PFSK-1 (cell line): ENCODE results near the gene CCER1.

Experiments used
- FOXP2 ChIP-seq: optimal IDR thresholded peaks from 2 replicates; pipeline ENCODE3; 2011; ENCODE audit warnings: borderline replicate concordance, control low read depth, inconsistent platforms; ENCODE audit not compliant: insufficient read depth; ENCODE audit errors: extremely low read length, extremely low read depth
- POLR2AphosphoS5 ChIP-seq: IDR thresholded peaks from 2 replicates; pipeline ENCODE4 v1.6.1; 2012; ENCODE audit warnings: low read depth, mild to moderate bottlenecking, control low read depth, low read length, moderate library complexity
- REST ChIP-seq, 2 experiments: IDR thresholded peaks; 2 replicates each; pipeline versions ENCODE4 v1.6.1 to v1.8.0; 2011 to 2012; ENCODE audit warnings: low read depth in 2 of 2, low read length in 2 of 2, control low read depth in 1 of 2, inconsistent platforms in 1 of 2, mild to moderate bottlenecking in 1 of 2, moderate library complexity in 1 of 2; ENCODE audit not compliant: insufficient read depth in 1 of 2
- SIN3A ChIP-seq: IDR thresholded peaks from 2 replicates; pipeline ENCODE4 v1.6.1; 2012; ENCODE audit warnings: mild to moderate bottlenecking, low read length, moderate library complexity, borderline replicate concordance; ENCODE audit not compliant: insufficient read depth
- TAF1 ChIP-seq: IDR thresholded peaks from 2 replicates; pipeline ENCODE4 v1.6.1; 2012; ENCODE audit warnings: low read length, control low read depth, borderline replicate concordance; ENCODE audit not compliant: insufficient read depth

Gene CCER1

GRCh38 chr12:90959538-90960139, 4.7 kb upstream of the CCER1 start:
- TF ChIP-seq FOXP2 (no peak), POLR2AphosphoS5 (no peak), REST (IDR thresholded peaks at IDR 0.05; ENCODE audit: insufficient read depth in 1 of 2, low read depth in 2 of 2, low read length in 2 of 2) (no peak), SIN3A (no peak), TAF1 (no peak)

GRCh38 chr12:90959032-90959431, 4.1 kb upstream of the CCER1 start:
- TF ChIP-seq POLR2AphosphoS5 = no peak
- no peak for TF ChIP-seq SIN3A
- TF ChIP-seq FOXP2 = no peak

GRCh38 chr12:90958347-90958746, 3.4 kb upstream of the CCER1 start:
- TF ChIP-seq FOXP2 = no peak
- TF ChIP-seq REST (IDR thresholded peaks at IDR 0.05; ENCODE audit: insufficient read depth in 1 of 2, low read depth in 2 of 2, low read length in 2 of 2) = no peak
- TF ChIP-seq POLR2AphosphoS5 = no peak
- no peak for TF ChIP-seq TAF1
- TF ChIP-seq SIN3A = no peak

- no peak for TF ChIP-seq TAF1
- TF ChIP-seq REST (IDR thresholded peaks at IDR 0.05; ENCODE audit: insufficient read depth in 1 of 2, low read depth in 2 of 2, low read length in 2 of 2) = no peak
- no peak for TF ChIP-seq FOXP2
- TF ChIP-seq SIN3A = no peak
- no peak for TF ChIP-seq POLR2AphosphoS5
These were observed 548 bp downstream of the CCER1 start for GRCh38 chr12:90954428-90954827.

GRCh38 chr12:90953956-90954421, 987 bp downstream of the CCER1 start:
- TF ChIP-seq SIN3A = no peak
- no peak for TF ChIP-seq FOXP2
- TF ChIP-seq POLR2AphosphoS5 = no peak
- TF ChIP-seq REST (IDR thresholded peaks at IDR 0.05; ENCODE audit: insufficient read depth in 1 of 2, low read depth in 2 of 2, low read length in 2 of 2) = no peak
- TF ChIP-seq TAF1 = no peak
